ENCODE data around the gene CTDSP1. TPM values are rescaled to one million over a fixed set of nuclear protein-coding genes. Genes with fewer than 3 reads are reported as not detected.

The CTDSP1 gene
- polyA plus RNA-seq, 2 of the 4 experiments (the other 2 are of a cell fraction), result 39.5 to 50.3 TPM

DNA sequence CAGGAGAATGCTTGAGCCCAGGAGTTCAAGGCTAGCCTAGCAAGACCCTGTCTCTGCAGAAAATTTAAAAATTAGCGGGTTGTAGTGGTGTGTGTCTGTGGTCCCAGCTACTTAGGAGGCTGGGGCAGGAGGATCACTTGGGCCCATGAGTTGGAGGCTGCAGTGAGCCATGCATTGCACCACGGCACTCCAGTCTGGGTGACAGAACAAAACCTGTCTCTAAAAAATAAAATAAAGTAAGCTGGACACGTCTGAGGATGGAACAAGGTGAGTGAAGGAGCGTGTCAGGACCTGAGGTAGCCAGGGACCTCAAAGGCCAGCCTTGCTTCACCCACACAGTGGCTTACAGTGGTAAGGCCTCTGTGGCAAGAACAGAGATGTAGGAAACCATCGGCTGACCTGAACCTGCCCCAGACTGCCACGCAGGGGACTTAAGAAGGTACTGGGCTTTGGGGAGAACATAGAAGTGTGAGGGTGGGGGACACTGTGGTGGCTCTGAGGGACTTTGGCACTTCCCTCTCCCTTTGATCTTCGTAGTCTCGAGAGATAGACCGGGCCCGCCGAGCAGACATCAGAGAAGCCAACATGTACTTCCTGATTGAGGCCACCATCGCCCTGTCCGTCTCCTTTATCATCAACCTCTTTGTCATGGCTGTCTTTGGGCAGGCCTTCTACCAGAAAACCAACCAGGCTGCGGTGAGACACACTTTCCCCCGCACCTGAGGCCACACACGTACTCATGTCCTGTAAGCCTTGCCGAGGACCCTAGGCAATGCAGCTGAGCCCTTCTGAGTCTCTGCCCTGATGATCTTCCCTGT is 10.1 kb upstream of the CTDSP1 start:
- DNase-seq (ENCODE audit: low read depth in 1 of 2, low spot score in 1 of 2), result no peak
- FAIRE-seq, result no peak
- no peak overlapping the region for H3K4me2 ChIP-seq
- peaks cover 9% of the 10 kb centered on the region for H3K4me1 ChIP-seq
- no peak overlapping the region for H3K4me3 ChIP-seq
- POLR2A ChIA-PET, result no interaction called here
- no peaks in the 10 kb centered on the region for H3K9me3 ChIP-seq
- WGBS (ENCODE audit: missing lambda C conversion rate), result 88% methylated on average over 17 of the region's 17 CpGs
- ATAC-seq, result no peak
- CTCF ChIA-PET, result interaction anchor here (0.6 to 2.7 kb wide), 5 partner anchors 33 to 116 kb away, joined by 3 to 9 read pairs (median 3); partner anchors contain the start of gene CATIP
- TF ChIP-seq ESRRA (IDR thresholded peaks at IDR 0.05; ENCODE audit: borderline replicate concordance, low read length), result no peak
- H3K27ac ChIP-seq, result no peak overlapping the region

DNA sequence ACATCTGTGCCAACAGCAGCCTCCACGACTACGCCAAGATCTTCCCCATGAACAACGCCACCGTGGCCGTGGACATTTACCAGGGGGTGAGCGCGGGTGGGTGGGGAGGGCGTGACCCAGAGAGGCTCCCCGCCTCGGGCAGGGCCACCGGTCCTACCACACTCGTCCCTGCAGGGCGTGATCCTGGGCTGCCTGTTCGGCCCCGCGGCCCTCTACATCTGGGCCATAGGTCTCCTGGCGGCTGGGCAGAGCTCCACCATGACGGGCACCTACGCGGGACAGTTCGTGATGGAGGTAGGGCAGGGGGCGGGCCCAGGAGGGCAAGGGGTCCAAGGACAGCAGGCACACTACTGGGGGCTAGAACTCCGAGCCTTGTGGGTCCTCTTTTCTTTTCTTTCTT is 8.5 kb upstream of the CTDSP1 start:
- ATAC-seq, result no peak
- DNase-seq (ENCODE audit: low read depth in 1 of 2, low spot score in 1 of 2), result no peak
- 91% methylated on average over 13 of the region's 23 CpGs for WGBS (ENCODE audit: missing lambda C conversion rate)
- no peak for FAIRE-seq
- H3K4me1 ChIP-seq, result peaks cover 17% of the 10 kb centered on the region
- no peaks in the 10 kb centered on the region for H3K9me3 ChIP-seq
- no peak overlapping the region for H3K4me2 ChIP-seq
- POLR2A ChIA-PET, result no interaction called here
- H3K4me3 ChIP-seq, result no peak overlapping the region
- TF ChIP-seq CHD2 (IDR thresholded peaks at IDR 0.05; ENCODE audit: low read length, partially characterized antibody) (no peak), ZFP36 (IDR thresholded peaks at IDR 0.05; ENCODE audit: borderline replicate concordance, partially characterized antibody) (no peak), MAFK (IDR thresholded peaks at IDR 0.05; ENCODE audit: partially characterized antibody) (no peak), CBX2 (IDR thresholded peaks at IDR 0.05; ENCODE audit: borderline replicate concordance, low read depth) (no peak), PHF8 (IDR thresholded peaks at IDR 0.05; ENCODE audit: borderline replicate concordance, low read depth) (no peak), ZNF302 (CRISPR knock-in tag; IDR thresholded peaks at IDR 0.05) (no peak), HMGXB4 (CRISPR knock-in tag; IDR thresholded peaks at IDR 0.05; ENCODE audit: borderline replicate concordance) (no peak), JUNB (IDR thresholded peaks at IDR 0.05) (no peak), KDM1A (IDR thresholded peaks at IDR 0.05; ENCODE audit: low read depth) (no peak), RNF2 (IDR thresholded peaks at IDR 0.05; ENCODE audit: borderline replicate concordance, low read depth) (no peak), RFX5 (IDR thresholded peaks at IDR 0.05) (no peak)
- TF ChIP-seq, protein P1, sequence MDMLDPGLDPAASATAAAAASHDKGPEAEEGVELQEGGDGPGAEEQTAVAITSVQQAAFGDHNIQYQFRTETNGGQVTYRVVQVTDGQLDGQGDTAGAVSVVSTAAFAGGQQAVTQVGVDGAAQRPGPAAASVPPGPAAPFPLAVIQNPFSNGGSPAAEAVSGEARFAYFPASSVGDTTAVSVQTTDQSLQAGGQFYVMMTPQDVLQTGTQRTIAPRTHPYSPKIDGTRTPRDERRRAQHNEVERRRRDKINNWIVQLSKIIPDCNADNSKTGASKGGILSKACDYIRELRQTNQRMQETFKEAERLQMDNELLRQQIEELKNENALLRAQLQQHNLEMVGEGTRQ (IDR thresholded peaks at IDR 0.05), result no peak
- TF ChIP-seq, protein P2, sequence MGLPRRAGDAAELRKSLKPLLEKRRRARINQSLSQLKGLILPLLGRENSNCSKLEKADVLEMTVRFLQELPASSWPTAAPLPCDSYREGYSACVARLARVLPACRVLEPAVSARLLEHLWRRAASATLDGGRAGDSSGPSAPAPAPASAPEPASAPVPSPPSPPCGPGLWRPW (IDR thresholded peaks at IDR 0.05), result no peak
- no peak overlapping the region for H3K27ac ChIP-seq
- CTCF ChIA-PET, result interaction anchor here (2.1 to 2.2 kb wide), 2 partner anchors 9 to 34 kb away, joined by 6 to 8 read pairs; partner anchors contain the start of genes CATIP and SLC11A1

- Histone ChIP-seq H3K4me2 (no peak overlapping the region), H3K4me1 (peaks cover 14% of the 10 kb centered on the region), H3K27ac (no peak overlapping the region), H3K9me3 (no peaks in the 10 kb centered on the region), H3K4me3 (no peak overlapping the region)
- FAIRE-seq (no peak), DNase-seq (ENCODE audit: low read depth in 1 of 2, low spot score in 1 of 2) (no peak), ATAC-seq (no peak)
- CTCF ChIA-PET, result interaction anchor here (1.2 to 2.2 kb wide), 5 partner anchors 10 to 100 kb away, joined by 5 to 14 read pairs (median 8); partner anchors contain the start of genes CATIP, SLC11A1 and TMBIM1
- POLR2A ChIA-PET, result no interaction called here
- no peak for TF ChIP-seq EHMT2 (IDR thresholded peaks at IDR 0.05; ENCODE audit: low read depth)
- TF ChIP-seq MAFK (IDR thresholded peaks at IDR 0.05; ENCODE audit: partially characterized antibody), result no peak
- no peak for TF ChIP-seq HEYL (CRISPR knock-in tag; IDR thresholded peaks at IDR 0.05)
- TF ChIP-seq CHD4 (IDR thresholded peaks at IDR 0.05; ENCODE audit: borderline replicate concordance), result no peak
- no peak for TF ChIP-seq ZSCAN20 (CRISPR knock-in tag; IDR thresholded peaks at IDR 0.05)
- TF ChIP-seq, protein P1 (IDR thresholded peaks at IDR 0.05), result no peak
- no peak for TF ChIP-seq RARB (CRISPR knock-in tag; IDR thresholded peaks at IDR 0.05)
- TF ChIP-seq FOSB (CRISPR knock-in tag; IDR thresholded peaks at IDR 0.05), result no peak
- TF ChIP-seq NFE2L2 (conservative IDR thresholded peaks at IDR 0.05; ENCODE audit: low read length), result no peak
- 89% methylated on average over 5 of the region's 5 CpGs for WGBS (ENCODE audit: missing lambda C conversion rate)
Observed at GRCh38 chr2:218392459-218392858, 7.2 kb upstream of the CTDSP1 start.
